Panc1 (cell line): Measurements from ENCODE around the gene CYP2S1.

Experiments
- CTCF ChIP-seq: fragments of 450-650 bp; IDR thresholded peaks from 2 replicates; pipeline ENCODE4 v1.5.1; 2017; ENCODE audit warnings: mild to moderate bottlenecking
- REST ChIP-seq, 2 experiments: IDR thresholded peaks; 2 replicates each; pipeline ENCODE4 v1.6.1; 2011 to 2012; ENCODE audit warnings: low read depth in 2 of 2, control low read depth in 1 of 2, low read length in 1 of 2, mild to moderate bottlenecking in 1 of 2, moderate library complexity in 1 of 2; ENCODE audit not compliant: insufficient read depth in 1 of 2

DNA sequence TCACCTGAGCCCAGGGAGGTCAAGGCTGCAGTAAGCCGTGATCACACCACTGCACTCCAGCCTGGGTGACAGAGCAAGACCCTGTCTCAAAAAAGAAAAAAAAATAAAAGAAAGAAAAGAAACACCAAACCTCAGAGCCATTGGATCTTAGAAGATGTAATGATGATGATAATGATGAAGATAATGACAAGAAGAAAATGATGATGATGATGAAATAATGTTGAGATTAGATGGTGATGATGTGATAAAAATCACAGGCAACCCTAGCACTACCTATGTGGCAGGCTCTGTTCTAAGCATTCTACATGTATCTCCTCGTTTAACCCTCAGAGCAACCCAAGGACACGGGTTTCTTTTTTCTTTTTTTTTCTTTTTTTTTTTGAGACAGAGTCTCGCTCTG is 51.1 kb downstream of the CYP2S1 start:
- TF ChIP-seq CTCF, result no peak
- no peak for TF ChIP-seq REST (IDR thresholded peaks at IDR 0.05; ENCODE audit: insufficient read depth in 1 of 2, low read depth in 2 of 2, low read length in 1 of 2)
